Measurements from ENCODE around the gene STAT4. TPM values are rescaled to one million over a fixed set of nuclear protein-coding genes. Genes with fewer than 3 reads are reported as not detected.
A peak's percentile ranks its signal among the peaks of the same experiment; 100 is the strongest.

Gene STAT4
- polyA plus RNA-seq, 1 donor: 3.7 TPM

GRCh38 chr2:191174442-191174841 is 23.6 kb upstream of the STAT4 start:
- Histone ChIP-seq H3K4me3 (ENCODE audit: low read length) (no peak overlapping the region), H3K9me3 (ENCODE audit: control insufficient read depth, low read depth, low read length) (no peaks in the 10 kb centered on the region), H3K4me1 (ENCODE audit: control insufficient read depth, insufficient read depth, low read length) (peaks cover 36% of the 10 kb centered on the region), H3K36me3 (ENCODE audit: control insufficient read depth, insufficient read depth, low read length) (no peaks in the 10 kb centered on the region), H3K27me3 (ENCODE audit: control insufficient read depth, insufficient read depth, low read length) (no peaks in the 10 kb centered on the region), H3K27ac (ENCODE audit: low read length) (no peak overlapping the region)
- no peak for DNase-seq
- 90% methylated on average over 3 of the region's 3 CpGs for WGBS (ENCODE audit: insufficient coverage, low lambda C conversion rate)

GRCh38 chr2:191173206-191173605 is 22.4 kb upstream of the STAT4 start:
- H3K9me3 ChIP-seq (ENCODE audit: control insufficient read depth, low read depth, low read length): no peaks in the 10 kb centered on the region
- no CpG with 5 or more reads among the region's 3 CpGs for WGBS (ENCODE audit: insufficient coverage, low lambda C conversion rate)
- no peak overlapping the region for H3K4me3 ChIP-seq (ENCODE audit: low read length)
- DNase-seq: no peak
- H3K27ac ChIP-seq (ENCODE audit: low read length): no peak overlapping the region
- H3K27me3 ChIP-seq (ENCODE audit: control insufficient read depth, insufficient read depth, low read length): no peaks in the 10 kb centered on the region
- H3K36me3 ChIP-seq (ENCODE audit: control insufficient read depth, insufficient read depth, low read length): no peaks in the 10 kb centered on the region
- H3K4me1 ChIP-seq (ENCODE audit: control insufficient read depth, insufficient read depth, low read length): peaks cover 25% of the 10 kb centered on the region

- peaks cover 17% of the 10 kb centered on the region for H3K4me1 ChIP-seq (ENCODE audit: control insufficient read depth, insufficient read depth, low read length)
- H3K4me3 ChIP-seq (ENCODE audit: low read length): no peak overlapping the region
- H3K36me3 ChIP-seq (ENCODE audit: control insufficient read depth, insufficient read depth, low read length): no peaks in the 10 kb centered on the region
- peak in 1 of 2 donors; percentile 36 for DNase-seq
- no CpG with 5 or more reads among the region's 2 CpGs for WGBS (ENCODE audit: insufficient coverage, low lambda C conversion rate)
- H3K27ac ChIP-seq (ENCODE audit: low read length): peak overlapping the region; percentile 37
- no peaks in the 10 kb centered on the region for H3K9me3 ChIP-seq (ENCODE audit: control insufficient read depth, low read depth, low read length)
- H3K27me3 ChIP-seq (ENCODE audit: control insufficient read depth, insufficient read depth, low read length): no peaks in the 10 kb centered on the region
Observed at GRCh38 chr2:191171708-191172355, 21.0 kb upstream of the STAT4 start.

- Histone ChIP-seq H3K36me3 (ENCODE audit: control insufficient read depth, insufficient read depth, low read length) (no peaks in the 10 kb centered on the region), H3K4me1 (ENCODE audit: control insufficient read depth, insufficient read depth, low read length) (peaks cover 12% of the 10 kb centered on the region), H3K9me3 (ENCODE audit: control insufficient read depth, low read depth, low read length) (no peaks in the 10 kb centered on the region), H3K27ac (ENCODE audit: low read length) (peak overlapping the region; percentile 37), H3K27me3 (ENCODE audit: control insufficient read depth, insufficient read depth, low read length) (no peaks in the 10 kb centered on the region), H3K4me3 (ENCODE audit: low read length) (no peak overlapping the region)
- no peak for DNase-seq
- WGBS (ENCODE audit: insufficient coverage, low lambda C conversion rate): 60% methylated on average over 1 of the region's 2 CpGs
Observed at GRCh38 chr2:191171286-191171685, 20.5 kb upstream of the STAT4 start.

- no CpG with 5 or more reads among the region's 3 CpGs for WGBS (ENCODE audit: insufficient coverage, low lambda C conversion rate)
- no peak for DNase-seq
- no peak overlapping the region for H3K27ac ChIP-seq (ENCODE audit: low read length)
Observed at GRCh38 chr2:191170773-191171172, 20.0 kb upstream of the STAT4 start.

GRCh38 chr2:191170301-191170636 is 19.5 kb upstream of the STAT4 start:
- no peaks in the 10 kb centered on the region for H3K36me3 ChIP-seq (ENCODE audit: control insufficient read depth, insufficient read depth, low read length)
- no peak overlapping the region for H3K4me3 ChIP-seq (ENCODE audit: low read length)
- H3K9me3 ChIP-seq (ENCODE audit: control insufficient read depth, low read depth, low read length): no peaks in the 10 kb centered on the region
- peaks cover 16% of the 10 kb centered on the region for H3K4me1 ChIP-seq (ENCODE audit: control insufficient read depth, insufficient read depth, low read length)
- no peak for DNase-seq
- no peak overlapping the region for H3K27ac ChIP-seq (ENCODE audit: low read length)
- no peaks in the 10 kb centered on the region for H3K27me3 ChIP-seq (ENCODE audit: control insufficient read depth, insufficient read depth, low read length)
- WGBS (ENCODE audit: insufficient coverage, low lambda C conversion rate): no CpG with 5 or more reads among the region's 1 CpG

More at GRCh38 chr2:191170773-191171172, 20.0 kb upstream of the STAT4 start:
- Histone ChIP-seq H3K27me3 (ENCODE audit: control insufficient read depth, insufficient read depth, low read length) (no peaks in the 10 kb centered on the region), H3K36me3 (ENCODE audit: control insufficient read depth, insufficient read depth, low read length) (no peaks in the 10 kb centered on the region), H3K4me3 (ENCODE audit: low read length) (no peak overlapping the region), H3K4me1 (ENCODE audit: control insufficient read depth, insufficient read depth, low read length) (peaks cover 14% of the 10 kb centered on the region), H3K9me3 (ENCODE audit: control insufficient read depth, low read depth, low read length) (no peaks in the 10 kb centered on the region)

GRCh38 chr2:191169456-191170300 is 18.9 kb upstream of the STAT4 start:
- no peaks in the 10 kb centered on the region for H3K9me3 ChIP-seq (ENCODE audit: control insufficient read depth, low read depth, low read length)
- no peaks in the 10 kb centered on the region for H3K36me3 ChIP-seq (ENCODE audit: control insufficient read depth, insufficient read depth, low read length)
- no peak overlapping the region for H3K27ac ChIP-seq (ENCODE audit: low read length)
- no peaks in the 10 kb centered on the region for H3K27me3 ChIP-seq (ENCODE audit: control insufficient read depth, insufficient read depth, low read length)
- H3K4me3 ChIP-seq (ENCODE audit: low read length): no peak overlapping the region
- no peak for DNase-seq
- peaks cover 16% of the 10 kb centered on the region for H3K4me1 ChIP-seq (ENCODE audit: control insufficient read depth, insufficient read depth, low read length)
- WGBS (ENCODE audit: insufficient coverage, low lambda C conversion rate): 75% methylated on average over 2 of the region's 5 CpGs

GRCh38 chr2:191167766-191168165 is 17.0 kb upstream of the STAT4 start:
- H3K9me3 ChIP-seq (ENCODE audit: control insufficient read depth, low read depth, low read length): no peaks in the 10 kb centered on the region
- no peaks in the 10 kb centered on the region for H3K36me3 ChIP-seq (ENCODE audit: control insufficient read depth, insufficient read depth, low read length)
- no peak for DNase-seq
- H3K27me3 ChIP-seq (ENCODE audit: control insufficient read depth, insufficient read depth, low read length): no peaks in the 10 kb centered on the region
- H3K4me3 ChIP-seq (ENCODE audit: low read length): no peak overlapping the region
- H3K27ac ChIP-seq (ENCODE audit: low read length): no peak overlapping the region
- H3K4me1 ChIP-seq (ENCODE audit: control insufficient read depth, insufficient read depth, low read length): peaks cover 16% of the 10 kb centered on the region
- no CpG with 5 or more reads among the region's 2 CpGs for WGBS (ENCODE audit: insufficient coverage, low lambda C conversion rate)

GRCh38 chr2:191166756-191167445 is 16.1 kb upstream of the STAT4 start:
- no peak overlapping the region for H3K4me3 ChIP-seq (ENCODE audit: low read length)
- no CpG with 5 or more reads among the region's 4 CpGs for WGBS (ENCODE audit: insufficient coverage, low lambda C conversion rate)
- peak in 1 of 2 donors; percentile 49 for DNase-seq
- H3K27ac ChIP-seq (ENCODE audit: low read length): no peak overlapping the region
- H3K36me3 ChIP-seq (ENCODE audit: control insufficient read depth, insufficient read depth, low read length): no peaks in the 10 kb centered on the region
- no peaks in the 10 kb centered on the region for H3K27me3 ChIP-seq (ENCODE audit: control insufficient read depth, insufficient read depth, low read length)
- H3K4me1 ChIP-seq (ENCODE audit: control insufficient read depth, insufficient read depth, low read length): peaks cover 13% of the 10 kb centered on the region
- H3K9me3 ChIP-seq (ENCODE audit: control insufficient read depth, low read depth, low read length): no peaks in the 10 kb centered on the region

GRCh38 chr2:191166111-191166755 is 15.4 kb upstream of the STAT4 start:
- peak in 1 of 2 donors; percentile 17 for DNase-seq
- H3K9me3 ChIP-seq (ENCODE audit: control insufficient read depth, low read depth, low read length): no peaks in the 10 kb centered on the region
- whole genome bisulfite sequencing (ENCODE audit: insufficient coverage, low lambda C conversion rate): no CpG with 5 or more reads among the region's 4 CpGs
- no peaks in the 10 kb centered on the region for H3K36me3 ChIP-seq (ENCODE audit: control insufficient read depth, insufficient read depth, low read length)
- peaks cover 9% of the 10 kb centered on the region for H3K4me1 ChIP-seq (ENCODE audit: control insufficient read depth, insufficient read depth, low read length)
- no peak overlapping the region for H3K27ac ChIP-seq (ENCODE audit: low read length)
- H3K4me3 ChIP-seq (ENCODE audit: low read length): no peak overlapping the region
- H3K27me3 ChIP-seq (ENCODE audit: control insufficient read depth, insufficient read depth, low read length): no peaks in the 10 kb centered on the region

Measured in large intestine (tissue), 3 donors.